ENCODE measurements around the gene IFITM10. TPM values are rescaled to one million over a fixed set of nuclear protein-coding genes. Genes with fewer than 3 reads are reported as not detected.

Gene IFITM10
- polyA plus RNA-seq, 1 of the 3 experiments (the other 2 are of a cell fraction) = 0.21 TPM

Other genes with a start within 250 kb of the IFITM10 start
- 2.0 and 2.2 TPM in 2 replicates for gene DUSP8, start 178.3 kb downstream of the IFITM10 start, polyA plus RNA-seq (2012; rRNA removed)
- gene KRTAP5-1, start 165.3 kb downstream of the IFITM10 start, polyA plus RNA-seq (2012; rRNA removed) = not detected in 2 replicates
- gene KRTAP5-2, start 152.3 kb downstream of the IFITM10 start, polyA plus RNA-seq (2012; rRNA removed) = not detected in 2 replicates
- gene KRTAP5-3, start 142.1 kb downstream of the IFITM10 start, polyA plus RNA-seq (2012; rRNA removed) = not detected in 2 replicates
- gene KRTAP5-4, start 128.5 kb downstream of the IFITM10 start, polyA plus RNA-seq (2012; rRNA removed) = not detected in 2 replicates
- gene KRTAP5-5, start 120.8 kb downstream of the IFITM10 start, polyA plus RNA-seq (2012; rRNA removed) = not detected in 2 replicates
- gene KRTAP5-6, start 53.4 kb downstream of the IFITM10 start, polyA plus RNA-seq (2012; rRNA removed) = not detected in 2 replicates
- 93.0 and 187 TPM in 2 replicates for gene CTSD, start 13.3 kb upstream of the IFITM10 start, polyA plus RNA-seq (2012; rRNA removed)
- gene SYT8, start 84.4 kb upstream of the IFITM10 start, polyA plus RNA-seq (2012; rRNA removed) = not detected in 2 replicates
- gene TNNI2, start 88.4 kb upstream of the IFITM10 start, polyA plus RNA-seq (2012; rRNA removed) = not detected in 2 replicates
- gene LSP1, start 102.5 kb upstream of the IFITM10 start, polyA plus RNA-seq (2012; rRNA removed) = 0.34 and 0.38 TPM in 2 replicates
- not detected in 2 replicates for gene PRR33, start 141.3 kb upstream of the IFITM10 start, polyA plus RNA-seq (2012; rRNA removed)
- gene TNNT3, start 169.1 kb upstream of the IFITM10 start, polyA plus RNA-seq (2012; rRNA removed) = not detected in 2 replicates
- 226 and 264 TPM in 2 replicates for gene MRPL23, start 196.7 kb upstream of the IFITM10 start, polyA plus RNA-seq (2012; rRNA removed)
- gene H19, start 247.2 kb upstream of the IFITM10 start, polyA plus RNA-seq (2012; rRNA removed) = 3.7 and 4.6 TPM in 2 replicates

Data from SK-N-SH (cell line).